ENCODE data around the gene EMD.

DNA sequence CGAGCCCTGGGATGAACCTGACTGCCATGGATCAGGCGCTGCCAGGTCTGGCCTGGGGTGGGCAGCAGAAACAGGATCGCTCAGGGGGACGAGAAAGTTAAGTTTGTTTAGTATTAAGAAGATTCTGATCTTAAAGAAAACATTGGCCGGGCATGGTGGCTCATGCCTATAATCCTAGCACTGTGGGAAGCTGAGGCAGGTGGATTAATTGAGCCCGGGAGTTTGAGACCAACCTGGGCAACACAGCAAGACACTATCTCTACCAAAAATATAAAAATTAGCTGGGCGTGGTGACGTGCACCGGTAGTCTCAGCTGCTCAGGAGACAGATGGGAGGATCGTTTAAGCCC, 4.0 kb upstream of the EMD start:
- TF ChIP-seq, protein P1, sequence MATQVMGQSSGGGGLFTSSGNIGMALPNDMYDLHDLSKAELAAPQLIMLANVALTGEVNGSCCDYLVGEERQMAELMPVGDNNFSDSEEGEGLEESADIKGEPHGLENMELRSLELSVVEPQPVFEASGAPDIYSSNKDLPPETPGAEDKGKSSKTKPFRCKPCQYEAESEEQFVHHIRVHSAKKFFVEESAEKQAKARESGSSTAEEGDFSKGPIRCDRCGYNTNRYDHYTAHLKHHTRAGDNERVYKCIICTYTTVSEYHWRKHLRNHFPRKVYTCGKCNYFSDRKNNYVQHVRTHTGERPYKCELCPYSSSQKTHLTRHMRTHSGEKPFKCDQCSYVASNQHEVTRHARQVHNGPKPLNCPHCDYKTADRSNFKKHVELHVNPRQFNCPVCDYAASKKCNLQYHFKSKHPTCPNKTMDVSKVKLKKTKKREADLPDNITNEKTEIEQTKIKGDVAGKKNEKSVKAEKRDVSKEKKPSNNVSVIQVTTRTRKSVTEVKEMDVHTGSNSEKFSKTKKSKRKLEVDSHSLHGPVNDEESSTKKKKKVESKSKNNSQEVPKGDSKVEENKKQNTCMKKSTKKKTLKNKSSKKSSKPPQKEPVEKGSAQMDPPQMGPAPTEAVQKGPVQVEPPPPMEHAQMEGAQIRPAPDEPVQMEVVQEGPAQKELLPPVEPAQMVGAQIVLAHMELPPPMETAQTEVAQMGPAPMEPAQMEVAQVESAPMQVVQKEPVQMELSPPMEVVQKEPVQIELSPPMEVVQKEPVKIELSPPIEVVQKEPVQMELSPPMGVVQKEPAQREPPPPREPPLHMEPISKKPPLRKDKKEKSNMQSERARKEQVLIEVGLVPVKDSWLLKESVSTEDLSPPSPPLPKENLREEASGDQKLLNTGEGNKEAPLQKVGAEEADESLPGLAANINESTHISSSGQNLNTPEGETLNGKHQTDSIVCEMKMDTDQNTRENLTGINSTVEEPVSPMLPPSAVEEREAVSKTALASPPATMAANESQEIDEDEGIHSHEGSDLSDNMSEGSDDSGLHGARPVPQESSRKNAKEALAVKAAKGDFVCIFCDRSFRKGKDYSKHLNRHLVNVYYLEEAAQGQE (IDR thresholded peaks at IDR 0.05; ENCODE audit: insufficient read depth in 1 of 2, low read depth in 2 of 2, low read length in 2 of 2), result no peak
- no peak for TF ChIP-seq POLR2AphosphoS5 (IDR thresholded peaks at IDR 0.05; ENCODE audit: low read depth, low read length)
- TF ChIP-seq TAF1 (IDR thresholded peaks at IDR 0.05; ENCODE audit: borderline replicate concordance, insufficient read depth, low read length), result no peak

All from PFSK-1 (cell line).